GM18507 (cell line): ENCODE data around the gene APCDD1L.
"Not testable (repeated sequence)": the region's sequence is repeated elsewhere in the genome, so short reads cannot be mapped to it uniquely, and the experiment has no call there.

Experiments used
- DNase-seq: peaks from one replicate; pipeline ENCODE4 v3.0.0; 2011; ENCODE audit warnings: low read depth; ENCODE audit not compliant: insufficient read length; ENCODE audit errors: extremely low spot score
- FAIRE-seq: peaks from 2 replicates; lab custom pipeline; 2011; peaks lifted over from hg19 to GRCh38; lab: Jason Lieb, UNC

The APCDD1L gene

DNA sequence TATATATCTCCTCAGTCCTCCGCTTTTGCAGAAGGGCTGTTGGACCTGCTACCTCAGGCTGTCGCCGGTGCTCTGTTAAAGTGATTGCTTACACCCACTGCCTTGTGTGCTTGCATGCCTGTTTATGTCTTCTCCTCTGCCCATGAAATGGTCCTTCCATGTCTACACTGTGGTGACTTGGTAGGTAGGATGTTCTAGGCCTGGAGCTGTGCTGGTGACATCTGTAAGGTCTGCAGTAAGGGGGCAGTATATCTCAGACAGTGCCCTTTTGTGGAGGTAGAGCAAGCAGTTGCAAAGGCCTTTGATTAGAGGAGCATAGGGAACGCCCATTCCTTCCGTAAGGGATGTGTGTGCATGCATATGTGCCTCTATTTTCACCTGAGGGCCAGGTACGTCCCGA, 85.9 kb downstream of the APCDD1L start:
- FAIRE-seq: no peak
- DNase-seq: no peak

DNA sequence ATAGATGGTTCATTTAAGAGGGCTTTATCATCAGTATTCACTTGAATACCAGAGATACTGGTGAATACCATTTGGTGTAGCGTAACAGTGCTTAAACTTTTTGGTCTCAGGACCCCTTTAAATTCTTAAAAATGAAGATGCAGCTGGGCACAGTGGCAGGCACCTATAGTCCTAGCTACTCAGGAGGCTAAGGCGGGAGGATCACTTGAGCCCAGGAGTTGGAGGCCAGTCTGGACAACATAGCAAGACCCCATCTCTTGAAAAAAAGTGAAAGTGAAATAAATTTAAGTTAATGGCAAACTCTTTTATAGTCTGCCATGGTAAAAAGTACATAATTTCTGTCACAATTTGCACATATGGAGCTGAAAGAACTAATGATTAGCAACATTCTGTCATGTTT, 86.8 kb downstream of the APCDD1L start:
- DNase-seq (no peak), FAIRE-seq (no peak)

DNA sequence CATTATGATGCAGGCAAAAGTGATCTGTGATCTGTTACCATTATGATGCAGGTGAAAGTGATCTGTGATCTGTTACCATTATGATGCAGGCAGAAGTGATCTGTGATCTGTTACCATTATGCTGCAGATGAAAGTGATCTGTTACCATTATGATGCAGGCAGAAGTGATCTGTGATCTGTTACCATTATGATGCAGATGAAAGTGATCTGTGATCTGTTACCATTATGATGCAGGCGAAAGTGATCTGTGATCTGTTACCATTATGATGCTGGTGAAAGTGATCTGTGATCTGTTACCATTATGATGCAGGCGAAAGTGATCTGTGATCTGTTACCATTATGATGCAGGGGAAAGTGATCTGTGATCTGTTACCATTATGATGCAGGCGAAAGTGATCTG, 87.6 kb downstream of the APCDD1L start:
- FAIRE-seq, DNase-seq: not testable (repeated sequence)

DNA sequence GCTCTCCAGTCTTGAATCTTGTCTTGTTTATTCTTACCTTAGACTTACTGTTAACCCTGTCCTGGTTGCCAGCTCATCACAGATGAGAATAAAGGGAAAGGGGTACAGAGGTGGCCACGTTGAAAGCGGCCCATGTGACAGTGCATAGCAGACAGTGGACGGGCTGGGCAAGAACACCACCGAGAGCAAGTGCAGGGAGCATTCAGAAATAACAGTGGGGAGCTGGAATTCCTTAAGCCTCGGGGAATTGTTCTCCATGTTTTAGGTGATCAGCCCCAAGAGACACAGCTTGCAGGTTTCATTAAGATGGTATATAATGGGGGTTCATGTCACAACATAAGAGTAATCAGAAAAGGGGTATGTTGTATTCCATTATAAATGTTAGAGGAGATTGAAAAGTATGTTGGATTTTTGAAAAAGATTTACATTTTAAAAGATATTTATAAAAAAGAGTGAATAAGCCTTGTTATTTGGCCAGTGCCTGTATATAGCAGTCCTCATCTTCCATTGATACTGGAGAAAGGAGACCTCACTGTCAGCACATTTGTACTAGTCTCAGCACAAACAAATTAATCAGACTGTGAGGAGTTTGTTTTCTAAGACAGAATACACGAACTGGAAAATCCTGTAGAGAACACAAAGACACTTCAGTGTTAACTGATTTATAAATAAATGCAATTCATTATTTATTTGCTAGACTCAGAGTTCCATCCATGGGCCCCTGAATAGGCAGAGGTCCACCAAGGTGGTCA, 90.8 kb downstream of the APCDD1L start:
- FAIRE-seq: no peak
- DNase-seq: no peak

DNA sequence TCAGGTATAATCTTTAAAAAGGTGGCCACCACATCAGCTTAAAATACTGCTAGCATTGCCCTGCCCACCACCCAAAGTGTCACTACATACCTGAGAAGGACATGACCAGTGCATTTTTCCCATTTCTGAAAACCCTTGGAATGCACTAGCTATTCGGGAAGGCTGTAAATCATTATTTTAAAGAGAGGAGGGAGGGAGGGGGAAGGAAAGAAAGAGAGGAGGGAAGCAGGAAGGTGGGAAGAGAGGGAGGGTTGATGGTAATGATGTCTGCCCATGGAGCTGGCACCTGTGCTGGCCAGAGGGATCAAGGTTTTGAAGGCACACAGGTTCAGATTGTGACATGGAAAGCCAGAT, 93.7 kb downstream of the APCDD1L start:
- FAIRE-seq (no peak), DNase-seq (no peak)

DNA sequence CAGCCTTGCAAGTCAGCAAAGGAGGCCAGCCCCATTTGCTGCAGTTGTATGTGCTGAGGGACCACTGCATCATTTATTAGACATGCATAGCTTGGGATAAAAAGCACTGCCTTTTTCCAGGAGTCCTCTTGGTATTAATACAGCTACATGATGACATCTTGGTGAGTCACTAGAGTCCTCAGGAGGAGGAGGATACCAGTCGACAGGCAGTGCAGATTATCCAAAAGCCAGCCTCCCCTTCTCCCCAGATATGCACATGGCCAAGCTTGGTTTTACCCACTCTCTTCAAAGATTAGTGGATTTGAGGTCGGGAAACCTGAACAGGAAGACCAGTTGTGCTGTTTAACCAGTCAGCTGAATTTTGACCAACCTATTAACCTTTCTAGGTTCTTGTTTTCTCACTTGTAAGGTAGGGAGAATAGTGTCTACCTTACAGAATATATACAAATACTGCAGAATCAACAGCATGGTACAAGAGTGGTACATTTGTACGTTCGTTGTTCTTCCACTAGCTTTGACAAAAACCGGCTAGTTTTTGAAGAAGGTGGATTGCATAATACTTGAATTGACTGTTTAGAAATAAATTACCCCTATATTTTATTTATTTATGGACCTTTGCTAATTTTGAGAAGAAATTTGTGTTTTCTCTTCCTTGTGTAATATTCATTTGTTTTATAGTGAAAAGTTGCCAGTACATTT, 94.3 kb downstream of the APCDD1L start:
- DNase-seq (no peak), FAIRE-seq (no peak)

DNA sequence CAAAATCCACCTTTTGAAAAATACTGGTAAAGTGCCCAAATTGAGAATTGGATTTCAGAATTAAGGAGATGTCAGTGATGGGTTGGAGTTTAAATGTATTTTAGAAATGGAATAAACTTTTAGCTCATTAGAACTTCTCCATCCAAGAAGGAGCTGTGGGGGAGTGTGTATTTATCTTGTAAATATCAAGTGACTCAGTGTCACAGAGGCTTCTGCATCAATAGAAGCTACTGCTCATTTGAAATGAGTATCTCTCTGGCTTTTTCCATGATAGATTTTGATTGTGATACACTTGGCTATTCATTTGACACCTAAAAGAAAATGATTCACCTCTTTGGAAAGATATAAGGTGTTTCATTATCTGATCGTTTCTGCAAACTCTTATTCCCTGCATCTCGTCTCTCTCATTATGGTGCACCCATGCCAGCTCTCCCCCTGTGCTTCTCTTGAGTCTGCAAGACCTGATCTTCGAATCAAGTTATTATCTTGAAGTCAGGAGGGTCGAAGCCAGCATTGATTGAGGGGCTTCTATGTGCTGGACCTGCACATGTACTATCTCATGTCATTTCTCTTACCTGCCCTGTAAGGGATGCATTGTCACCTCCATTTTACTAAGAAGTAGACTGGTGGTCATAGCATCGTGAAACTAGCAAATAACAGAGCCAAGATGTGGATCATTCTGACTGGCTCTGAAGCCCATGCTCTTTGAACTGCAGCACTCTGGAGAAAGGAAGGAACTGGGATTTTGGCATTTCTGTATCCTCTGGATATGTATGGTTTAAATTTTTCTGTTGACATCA, 96.0 kb downstream of the APCDD1L start:
- FAIRE-seq (no peak), DNase-seq (no peak)

DNA sequence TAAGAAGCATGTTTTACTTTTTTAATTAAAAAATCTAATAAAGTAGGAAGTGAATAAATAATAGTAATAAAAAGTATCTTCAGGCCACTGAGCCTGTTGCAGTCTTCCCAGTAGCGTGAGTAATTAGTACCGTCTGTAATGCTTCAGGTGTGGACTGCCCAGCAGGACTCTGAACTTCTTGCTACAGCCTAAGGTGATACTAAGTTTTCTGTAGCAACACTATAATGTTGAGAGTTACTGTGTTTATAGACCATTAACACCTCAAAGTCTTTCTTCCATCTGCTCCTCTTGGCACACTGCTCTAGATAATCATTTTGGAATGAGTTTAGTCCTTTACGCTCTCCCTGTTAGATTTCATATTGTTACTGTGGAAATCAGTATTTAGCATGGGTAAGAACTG, 97.8 kb downstream of the APCDD1L start:
- FAIRE-seq: no peak
- no peak for DNase-seq

DNA sequence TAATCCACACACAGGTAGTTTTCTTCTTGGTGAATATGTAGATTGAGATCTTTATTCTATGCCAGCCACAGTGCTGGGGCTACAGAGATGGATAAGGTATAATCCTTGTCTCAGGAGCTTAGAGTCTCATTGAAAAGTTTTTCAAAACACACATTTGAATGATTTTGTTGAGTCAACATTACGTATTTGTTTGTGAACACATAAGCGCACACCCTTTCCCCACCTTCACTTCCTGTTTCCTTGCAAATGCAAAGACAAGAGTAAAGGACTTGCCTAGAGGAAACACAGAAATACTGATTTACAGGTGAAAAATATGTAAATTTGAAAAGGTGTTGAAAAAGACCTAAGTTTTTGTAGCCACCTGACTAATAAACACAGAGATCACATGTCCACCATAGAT, 98.4 kb downstream of the APCDD1L start:
- FAIRE-seq: no peak
- DNase-seq: no peak

DNA sequence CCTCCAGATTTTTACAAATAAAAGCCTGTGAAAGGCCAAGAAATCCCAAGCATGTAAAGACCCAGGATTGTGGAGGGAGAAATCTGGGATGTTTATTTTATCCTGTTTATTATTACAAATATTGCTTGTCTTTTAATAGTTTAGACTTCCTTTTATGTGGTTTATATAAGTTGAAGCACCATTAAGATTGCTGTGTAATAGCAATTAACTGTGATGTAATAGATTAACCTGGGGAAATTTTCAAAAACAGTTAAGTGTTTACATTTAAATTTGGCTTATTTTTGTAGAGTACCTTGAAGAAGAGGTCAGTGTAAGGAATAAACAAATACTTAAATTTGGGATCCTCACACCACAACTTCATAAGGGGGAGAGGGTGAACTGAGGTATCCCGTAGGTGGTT, 99.1 kb downstream of the APCDD1L start:
- FAIRE-seq: no peak
- no peak for DNase-seq

DNA sequence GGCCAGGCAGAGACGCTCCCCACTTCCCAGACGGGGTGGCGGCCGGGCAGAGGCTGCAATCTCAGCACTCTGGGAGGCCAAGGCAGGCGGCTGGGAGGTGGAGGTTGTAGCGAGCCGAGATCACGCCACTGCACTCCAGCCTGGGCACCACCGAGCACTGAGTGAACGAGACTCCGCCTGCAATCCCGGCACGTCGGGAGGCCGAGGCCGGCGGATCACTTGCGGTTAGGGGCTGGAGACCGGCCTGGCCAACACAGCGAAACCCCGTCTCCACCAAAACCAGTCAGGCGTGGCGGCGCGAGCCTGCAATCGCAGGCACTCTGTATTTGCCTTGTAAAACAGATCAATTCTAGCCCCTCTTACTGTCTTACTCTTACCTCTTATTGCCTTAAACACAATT, 100.4 kb downstream of the APCDD1L start:
- FAIRE-seq, DNase-seq: not testable (repeated sequence)

DNA sequence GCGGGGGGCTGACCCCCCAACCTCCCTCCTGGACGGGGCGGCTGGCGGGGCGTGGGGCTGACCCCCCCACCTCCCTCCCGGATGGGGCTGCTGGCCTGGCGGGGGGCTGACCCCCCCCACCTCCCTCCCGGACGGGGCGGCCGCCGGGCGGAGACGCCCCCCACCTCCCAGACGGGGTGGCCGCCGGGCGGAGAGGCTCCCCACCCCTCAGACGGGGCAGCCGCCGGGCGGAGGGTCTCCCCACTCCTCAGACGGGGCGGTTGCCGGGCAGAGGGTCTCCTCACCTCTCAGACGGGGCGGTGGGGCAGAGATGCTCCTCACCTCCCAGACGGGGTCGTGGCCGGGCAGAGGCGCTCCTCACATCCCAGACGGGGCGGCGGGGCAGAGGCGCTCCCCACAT, 101.0 kb downstream of the APCDD1L start:
- not testable (repeated sequence) for DNase-seq, FAIRE-seq
